ENCODE measurements around the gene REX1BD. TPM values are rescaled to one million over a fixed set of nuclear protein-coding genes. Genes with fewer than 3 reads are reported as not detected.
A peak's percentile ranks its signal among the peaks of the same experiment; 100 is the strongest.

Gene REX1BD
- total and polyA plus RNA-seq, 4 donors, result 22.9 to 192 (median 50.2) TPM

GRCh38 chr19:18568367-18568766 is 20.2 kb upstream of the REX1BD start:
- Histone ChIP-seq H3K4me1 (ENCODE audit: control insufficient read depth in 1 of 2, insufficient read depth in 2 of 2, low read length in 2 of 2) (peaks cover 0 to 3% of the 10 kb centered on the region in 2 donors), H3K4me3 (ENCODE audit: low read length in 2 of 2) (no peak overlapping the region), H3K36me3 (ENCODE audit: control insufficient read depth in 1 of 2, insufficient read depth in 2 of 2, low read length in 1 of 2) (peaks cover 0 to 3% of the 10 kb centered on the region in 2 donors), H3K27me3 (ENCODE audit: control insufficient read depth in 1 of 2, insufficient read depth in 2 of 2, low read length in 1 of 2) (no peaks in the 10 kb centered on the region), H3K27ac (ENCODE audit: low read depth in 1 of 2, low read length in 2 of 2) (peak overlapping the region in 1 of 2 donors; percentile 11), H3K9me3 (ENCODE audit: control insufficient read depth, low read length) (no peaks in the 10 kb centered on the region)
- WGBS, 2 donors, result 44 to 46% methylated on average over 15 of the region's 15 CpGs
- intact Hi-C loops (cut with DNase I), result no loop called here
- DNase-seq (no peak), ATAC-seq (ENCODE audit: low FRiP score) (no peak)

- no peaks in the 10 kb centered on the region for H3K27me3 ChIP-seq (ENCODE audit: control insufficient read depth in 1 of 2, insufficient read depth in 2 of 2, low read length in 1 of 2)
- no peaks in the 10 kb centered on the region for H3K9me3 ChIP-seq (ENCODE audit: control insufficient read depth, low read length)
- peak within 1 kb of the TSS in 1 of 2 donors; percentile 77 for H3K27ac ChIP-seq (ENCODE audit: low read depth in 1 of 2, low read length in 2 of 2)
- peak within 1 kb of the TSS; percentile 80 to 94 for H3K4me3 ChIP-seq (ENCODE audit: low read length in 2 of 2)
- H3K36me3 ChIP-seq (ENCODE audit: control insufficient read depth in 1 of 2, insufficient read depth in 2 of 2, low read length in 1 of 2), result peaks cover 3 to 7% of the 10 kb centered on the region in 2 donors
- intact Hi-C loops (cut with DNase I), result loop anchor here (1.0 to 10.0 kb wide), 2 partner anchors 97 to 348 kb away; partner anchors contain the start of genes COPE (in 1 of the 2) and DDX49 (in 1 of the 2)
- WGBS, 2 donors, result 0% methylated on average over 63 to 75 of the region's 75 CpGs
- DNase-seq (peak; percentile 99 to 100), ATAC-seq (ENCODE audit: low FRiP score) (peak; percentile 96)
- H3K4me1 ChIP-seq (ENCODE audit: control insufficient read depth in 1 of 2, insufficient read depth in 2 of 2, low read length in 2 of 2), result peaks cover 0 to 3% of the 10 kb centered on the region in 2 donors
These were observed 16.8 kb upstream of the REX1BD start, which contains the start of gene UBA52 for GRCh38 chr19:18571564-18572344. UBA52 (plus strand) TSS chr19:18571857; CDS start chr19:18573301, 1,444 bp downstream.

- no peaks in the 10 kb centered on the region for H3K9me3 ChIP-seq (ENCODE audit: control insufficient read depth, low read length)
- no peak for DNase-seq
- H3K27ac ChIP-seq (ENCODE audit: low read depth in 1 of 2, low read length in 2 of 2), result no peak overlapping the region
- 91% methylated on average over 18 of the region's 18 CpGs for WGBS, 2 donors
- no peaks in the 10 kb centered on the region for H3K27me3 ChIP-seq (ENCODE audit: control insufficient read depth in 1 of 2, insufficient read depth in 2 of 2, low read length in 1 of 2)
- peaks cover 3 to 7% of the 10 kb centered on the region in 2 donors for H3K36me3 ChIP-seq (ENCODE audit: control insufficient read depth in 1 of 2, insufficient read depth in 2 of 2, low read length in 1 of 2)
- no peak overlapping the region for H3K4me3 ChIP-seq (ENCODE audit: low read length in 2 of 2)
- no peak for ATAC-seq (ENCODE audit: low FRiP score)
- intact Hi-C loops (cut with DNase I), result loop anchor here in 1 of 2 donors (10.0 kb wide), 1 partner anchor 100 kb away; no protein-coding TSS in a partner anchor
- H3K4me1 ChIP-seq (ENCODE audit: control insufficient read depth in 1 of 2, insufficient read depth in 2 of 2, low read length in 2 of 2), result peaks cover 0 to 3% of the 10 kb centered on the region in 2 donors
These were observed 13.8 kb upstream of the REX1BD start for GRCh38 chr19:18574691-18575291.

GRCh38 chr19:18576383-18576782 is 12.2 kb upstream of the REX1BD start:
- Histone ChIP-seq H3K27me3 (ENCODE audit: control insufficient read depth in 1 of 2, insufficient read depth in 2 of 2, low read length in 1 of 2) (no peaks in the 10 kb centered on the region), H3K27ac (ENCODE audit: low read depth in 1 of 2, low read length in 2 of 2) (no peak overlapping the region), H3K9me3 (ENCODE audit: control insufficient read depth, low read length) (no peaks in the 10 kb centered on the region), H3K36me3 (ENCODE audit: control insufficient read depth in 1 of 2, insufficient read depth in 2 of 2, low read length in 1 of 2) (peaks cover 3 to 7% of the 10 kb centered on the region in 2 donors), H3K4me1 (ENCODE audit: control insufficient read depth in 1 of 2, insufficient read depth in 2 of 2, low read length in 2 of 2) (peaks cover 0 to 3% of the 10 kb centered on the region in 2 donors), H3K4me3 (ENCODE audit: low read length in 2 of 2) (no peak overlapping the region)
- ATAC-seq (ENCODE audit: low FRiP score) (no peak), DNase-seq (no peak)
- 83 to 91% methylated on average over 8 of the region's 8 CpGs for WGBS, 2 donors
- intact Hi-C loops (cut with DNase I), result loop anchor here in 1 of 2 donors (10.0 kb wide), 1 partner anchor 102 kb away; no protein-coding TSS in a partner anchor

- peaks cover 3 to 7% of the 10 kb centered on the region in 2 donors for H3K36me3 ChIP-seq (ENCODE audit: control insufficient read depth in 1 of 2, insufficient read depth in 2 of 2, low read length in 1 of 2)
These were observed 11.2 kb upstream of the REX1BD start for GRCh38 chr19:18577365-18577914.

GRCh38 chr19:18580311-18580710 is 8.3 kb upstream of the REX1BD start:
- Histone ChIP-seq H3K9me3 (ENCODE audit: control insufficient read depth, low read length) (no peaks in the 10 kb centered on the region), H3K36me3 (ENCODE audit: control insufficient read depth in 1 of 2, insufficient read depth in 2 of 2, low read length in 1 of 2) (peaks cover 0 to 2% of the 10 kb centered on the region in 2 donors), H3K27me3 (ENCODE audit: control insufficient read depth in 1 of 2, insufficient read depth in 2 of 2, low read length in 1 of 2) (no peaks in the 10 kb centered on the region), H3K4me1 (ENCODE audit: control insufficient read depth in 1 of 2, insufficient read depth in 2 of 2, low read length in 2 of 2) (no peaks in the 10 kb centered on the region), H3K4me3 (ENCODE audit: low read length in 2 of 2) (no peak overlapping the region), H3K27ac (ENCODE audit: low read depth in 1 of 2, low read length in 2 of 2) (no peak overlapping the region)
- ATAC-seq (ENCODE audit: low FRiP score) (no peak), DNase-seq (no peak)
- intact Hi-C loops (cut with DNase I), result no loop called here
- 65 to 84% methylated on average over 7 of the region's 7 CpGs for WGBS, 2 donors

More at GRCh38 chr19:18577365-18577914, 11.2 kb upstream of the REX1BD start:
- Histone ChIP-seq H3K4me1 (ENCODE audit: control insufficient read depth in 1 of 2, insufficient read depth in 2 of 2, low read length in 2 of 2) (peaks cover 0 to 3% of the 10 kb centered on the region in 2 donors), H3K27me3 (ENCODE audit: control insufficient read depth in 1 of 2, insufficient read depth in 2 of 2, low read length in 1 of 2) (no peaks in the 10 kb centered on the region), H3K9me3 (ENCODE audit: control insufficient read depth, low read length) (no peaks in the 10 kb centered on the region), H3K27ac (ENCODE audit: low read depth in 1 of 2, low read length in 2 of 2) (no peak overlapping the region), H3K4me3 (ENCODE audit: low read length in 2 of 2) (no peak overlapping the region)
- DNase-seq, result no peak
- ATAC-seq (ENCODE audit: low FRiP score), result no peak
- intact Hi-C loops (cut with DNase I), result loop anchor here in 1 of 2 donors (10.0 kb wide), 1 partner anchor 103 kb away; no protein-coding TSS in a partner anchor
- WGBS, 2 donors, result 86 to 88% methylated on average over 21 of the region's 21 CpGs

- Histone ChIP-seq H3K4me1 (ENCODE audit: control insufficient read depth in 1 of 2, insufficient read depth in 2 of 2, low read length in 2 of 2) (no peaks in the 10 kb centered on the region), H3K9me3 (ENCODE audit: control insufficient read depth, low read length) (no peaks in the 10 kb centered on the region), H3K4me3 (ENCODE audit: low read length in 2 of 2) (no peak overlapping the region), H3K36me3 (ENCODE audit: control insufficient read depth in 1 of 2, insufficient read depth in 2 of 2, low read length in 1 of 2) (no peaks in the 10 kb centered on the region), H3K27me3 (ENCODE audit: control insufficient read depth in 1 of 2, insufficient read depth in 2 of 2, low read length in 1 of 2) (no peaks in the 10 kb centered on the region), H3K27ac (ENCODE audit: low read depth in 1 of 2, low read length in 2 of 2) (no peak overlapping the region)
- DNase-seq (no peak), ATAC-seq (ENCODE audit: low FRiP score) (no peak)
- WGBS, 2 donors, result 7 to 17% methylated on average over 2 of the region's 2 CpGs
- intact Hi-C loops (cut with DNase I), result loop anchor here in 1 of 2 donors (5.0 kb wide), 1 partner anchor 129 kb away; no protein-coding TSS in a partner anchor
These were observed 2.3 kb upstream of the REX1BD start for GRCh38 chr19:18586306-18586705.

GRCh38 chr19:18587561-18587960 is 1.0 kb upstream of the REX1BD start:
- H3K4me1 ChIP-seq (ENCODE audit: control insufficient read depth in 1 of 2, insufficient read depth in 2 of 2, low read length in 2 of 2), result no peaks in the 10 kb centered on the region
- no peaks in the 10 kb centered on the region for H3K27me3 ChIP-seq (ENCODE audit: control insufficient read depth in 1 of 2, insufficient read depth in 2 of 2, low read length in 1 of 2)
- H3K4me3 ChIP-seq (ENCODE audit: low read length in 2 of 2), result no peak overlapping the region
- intact Hi-C loops (cut with DNase I), result loop anchor here in 1 of 2 donors (5.0 kb wide), 1 partner anchor 130 kb away; no protein-coding TSS in a partner anchor
- ATAC-seq (ENCODE audit: low FRiP score), result no peak
- whole genome bisulfite sequencing, 2 donors, result 90 to 92% methylated on average over 11 to 12 of the region's 12 CpGs
- DNase-seq, result no peak
- no peaks in the 10 kb centered on the region for H3K36me3 ChIP-seq (ENCODE audit: control insufficient read depth in 1 of 2, insufficient read depth in 2 of 2, low read length in 1 of 2)
- H3K27ac ChIP-seq (ENCODE audit: low read depth in 1 of 2, low read length in 2 of 2), result no peak overlapping the region
- no peaks in the 10 kb centered on the region for H3K9me3 ChIP-seq (ENCODE audit: control insufficient read depth, low read length)
